A549 treated with ZK216348 at 1 μM for 4 hours (cell line): ENCODE results near the gene PRPS1. TPM values are rescaled to one million over a fixed set of nuclear protein-coding genes. Genes with fewer than 3 reads are reported as not detected.

Experiments
- total RNA-seq: library from RNA; stranded (reverse); fragments of 200-300 nt; extraction: Qiagen RNA extraction; gene quantifications from 5 replicates; pipeline ENCODE4 v1.2.3, GENCODE V29; 2022; ENCODE audit warnings: low read depth

Gene PRPS1
- 88.5 to 117 TPM (median 94.0 TPM) in 5 replicates for total RNA-seq

GRCh38 chrX:107627838-107628661 is at the start of gene PRPS1:
Gene PRPS1, plus strand, starts transcription at chrX:107628510. Its CDS starts 119 bp downstream, at chrX:107628629.

Other genes with a start within 250 kb of the PRPS1 start
- 0.07 to 0.12 TPM (median 0.08 TPM) in 5 replicates for gene FRMPD3, start 178.9 kb upstream of the PRPS1 start, total RNA-seq
- gene TSC22D3, start 147.3 kb downstream of the PRPS1 start, total RNA-seq = 77.2 to 95.4 TPM (median 90.2 TPM) in 5 replicates
- gene NCBP2L, start 149.2 kb downstream of the PRPS1 start, total RNA-seq = not detected in 5 replicates
- 6.4 to 10.3 TPM (median 8.5 TPM) in 5 replicates for gene MID2, start 197.4 kb downstream of the PRPS1 start, total RNA-seq